ENCODE results near the gene EFNA1.

The EFNA1 gene

GRCh38 chr1:155099331-155099730 lies 28.3 kb upstream of the EFNA1 start:
- Histone ChIP-seq H3K27ac (ENCODE audit: low read depth, low read length) (no peak overlapping the region), H3F3A (ENCODE audit: control insufficient read depth, insufficient read depth) (no peaks in the 10 kb centered on the region), H3K36me3 (ENCODE audit: control insufficient read depth, low read length) (no peaks in the 10 kb centered on the region), H3K4me3 (ENCODE audit: low read length) (no peak overlapping the region), H3K79me2 (ENCODE audit: control insufficient read depth, low read length) (no peaks in the 10 kb centered on the region), H3K9me3 (ENCODE audit: control insufficient read depth, insufficient read depth, low read length) (no peaks in the 10 kb centered on the region), H3K27me3 (ENCODE audit: control insufficient read depth, low read length) (peaks cover 16% of the 10 kb centered on the region), H3K4me1 (ENCODE audit: control insufficient read depth, low read length) (peaks cover 6% of the 10 kb centered on the region; the same call in 1 of the 2 replicates), H3K9me2 (replicated peaks; ENCODE audit: control insufficient read depth, low read length) (no peaks in the 10 kb centered on the region), H4K20me1 (ENCODE audit: control insufficient read depth, insufficient read depth, low read depth, low read length) (no peaks in the 10 kb centered on the region), H3K4me2 (ENCODE audit: low read length) (no peak overlapping the region)
- no peak for TF ChIP-seq CTCF (IDR thresholded peaks at IDR 0.05; ENCODE audit: low read depth, low read length, poor library complexity, severe bottlenecking)
- no peak for TF ChIP-seq EZH2phosphoT487 (IDR thresholded peaks at IDR 0.05; ENCODE audit: borderline replicate concordance, low read length)

GRCh38 chr1:155103325-155103724 lies 24.4 kb upstream of the EFNA1 start:
- no peaks in the 10 kb centered on the region for H3K36me3 ChIP-seq (ENCODE audit: control insufficient read depth, low read length)
- peaks cover 13% of the 10 kb centered on the region for H3K4me1 ChIP-seq (ENCODE audit: control insufficient read depth, low read length)
- H3K9me3 ChIP-seq (ENCODE audit: control insufficient read depth, insufficient read depth, low read length), result no peaks in the 10 kb centered on the region
- H3K9me2 ChIP-seq (replicated peaks; ENCODE audit: control insufficient read depth, low read length), result no peaks in the 10 kb centered on the region
- H3K27me3 ChIP-seq (ENCODE audit: control insufficient read depth, low read length), result no peaks in the 10 kb centered on the region
- TF ChIP-seq EZH2phosphoT487 (IDR thresholded peaks at IDR 0.05; ENCODE audit: borderline replicate concordance, low read length) (no peak), CTCF (IDR thresholded peaks at IDR 0.05; ENCODE audit: low read depth, low read length, poor library complexity, severe bottlenecking) (no peak)
- H3K79me2 ChIP-seq (ENCODE audit: control insufficient read depth, low read length), result no peaks in the 10 kb centered on the region
- no peak overlapping the region for H3K4me3 ChIP-seq (ENCODE audit: low read length)
- H4K20me1 ChIP-seq (ENCODE audit: control insufficient read depth, insufficient read depth, low read depth, low read length), result no peaks in the 10 kb centered on the region
- no peaks in the 10 kb centered on the region for H3F3A ChIP-seq (ENCODE audit: control insufficient read depth, insufficient read depth)
- no peak overlapping the region for H3K27ac ChIP-seq (ENCODE audit: low read depth, low read length)
- no peak overlapping the region for H3K4me2 ChIP-seq (ENCODE audit: low read length)

GRCh38 chr1:155104605-155105534 lies 22.8 kb upstream of the EFNA1 start:
- Histone ChIP-seq H3F3A (ENCODE audit: control insufficient read depth, insufficient read depth) (no peaks in the 10 kb centered on the region), H3K4me3 (ENCODE audit: low read length) (no peak overlapping the region), H3K4me1 (ENCODE audit: control insufficient read depth, low read length) (peaks cover 15% of the 10 kb centered on the region), H3K79me2 (ENCODE audit: control insufficient read depth, low read length) (no peaks in the 10 kb centered on the region), H3K9me3 (ENCODE audit: control insufficient read depth, insufficient read depth, low read length) (no peaks in the 10 kb centered on the region), H3K27ac (ENCODE audit: low read depth, low read length) (no peak overlapping the region), H4K20me1 (ENCODE audit: control insufficient read depth, insufficient read depth, low read depth, low read length) (no peaks in the 10 kb centered on the region), H3K4me2 (ENCODE audit: low read length) (no peak overlapping the region), H3K36me3 (ENCODE audit: control insufficient read depth, low read length) (no peaks in the 10 kb centered on the region), H3K9me2 (replicated peaks; ENCODE audit: control insufficient read depth, low read length) (no peaks in the 10 kb centered on the region), H3K27me3 (ENCODE audit: control insufficient read depth, low read length) (no peaks in the 10 kb centered on the region)
- TF ChIP-seq EZH2phosphoT487 (IDR thresholded peaks at IDR 0.05; ENCODE audit: borderline replicate concordance, low read length) (no peak), CTCF (IDR thresholded peaks at IDR 0.05; ENCODE audit: low read depth, low read length, poor library complexity, severe bottlenecking) (no peak)
